Activated T-cell treated with anti-CD3 and anti-CD28 coated beads, Interleukin-2, amount 50 U/mL, for 72 hours (primary cell): ENCODE results near the gene DDIT4. TPM values are rescaled to one million over a fixed set of nuclear protein-coding genes. Genes with fewer than 3 reads are reported as not detected.
A peak's percentile ranks its signal among the peaks of the same experiment; 100 is the strongest.
"Not testable (repeated sequence)": the region's sequence is repeated elsewhere in the genome, so short reads cannot be mapped to it uniquely, and the experiment has no call there.

Source experiments
- ATAC-seq, 2 donors: fragments of 150-1000 bp; cut with Tn5 transposase; replicated peaks in 1 of 2; 2 replicates each; pipeline ENCODE4 v1.10.0; 2021; ENCODE audit warnings: moderate library complexity in 2 of 2, mild to moderate bottlenecking in 1 of 2
- DNase-seq, 2 donors: peaks; one replicate each; pipeline ENCODE4 v3.0.0; 2021 to 2022; ENCODE audit warnings: mixed read lengths in 1 of 2
- H3K27ac Mint-ChIP-seq: one replicate; pipeline ENCODE4 v1.8.0; 2022; ENCODE audit warnings: mild to moderate bottlenecking, moderate library complexity, mixed read lengths
- H3K27me3 Mint-ChIP-seq: one replicate; pipeline ENCODE4 v1.8.0; 2022; ENCODE audit warnings: low read depth, mixed read lengths
- H3K36me3 Mint-ChIP-seq, 2 donors: one replicate each; pipeline ENCODE4 v1.8.0; 2022; ENCODE audit warnings: mixed read lengths in 2 of 2, mild to moderate bottlenecking in 1 of 2; ENCODE audit not compliant: insufficient read depth in 2 of 2
- H3K4me1 Mint-ChIP-seq: one replicate; pipeline ENCODE4 v1.8.0; 2022; ENCODE audit warnings: low read depth, mixed read lengths
- H3K4me3 Mint-ChIP-seq, 2 donors: one replicate each; pipeline ENCODE4 v1.8.0; 2022; ENCODE audit warnings: mild to moderate bottlenecking in 2 of 2, mixed read lengths in 2 of 2, moderate library complexity in 2 of 2
- H3K9me3 Mint-ChIP-seq, 2 donors: one replicate each; pipeline ENCODE4 v1.8.0; 2022; ENCODE audit warnings: mixed read lengths in 2 of 2
- total RNA-seq, 2 donors: library from RNA; stranded (reverse); gene quantifications; one replicate each; pipeline ENCODE4 v1.2.3, GENCODE V29; 2022

DDIT4 gene
- total RNA-seq, 2 donors from 2014 or later, result 1,119 to 1,202 TPM

GRCh38 chr10:72240371-72240770 lies 33.4 kb upstream of the DDIT4 start:
- Mint-ChIP-seq H3K36me3 (peaks cover 2 to 6% of the 10 kb centered on the region in 2 donors), H3K27me3 (no peaks in the 10 kb centered on the region), H3K4me1 (peaks cover 65% of the 10 kb centered on the region), H3K4me3 (no peak overlapping the region), H3K9me3 (no peaks in the 10 kb centered on the region), H3K27ac (no peak overlapping the region)
- no peak for ATAC-seq
- no peak for DNase-seq

- no peak overlapping the region for H3K27ac Mint-ChIP-seq
- ATAC-seq, result no peak
- no peak for DNase-seq
- peaks cover 0 to 2% of the 10 kb centered on the region in 2 donors for H3K36me3 Mint-ChIP-seq
- no peaks in the 10 kb centered on the region for H3K27me3 Mint-ChIP-seq
- H3K4me3 Mint-ChIP-seq, result no peak overlapping the region
- H3K4me1 Mint-ChIP-seq, result peaks cover 77% of the 10 kb centered on the region
- no peaks in the 10 kb centered on the region for H3K9me3 Mint-ChIP-seq
Observed at GRCh38 chr10:72241691-72242252, 32.0 kb upstream of the DDIT4 start.

- Mint-ChIP-seq H3K36me3 (no peaks in the 10 kb centered on the region), H3K4me1 (peaks cover 86% of the 10 kb centered on the region), H3K9me3 (no peaks in the 10 kb centered on the region), H3K27ac (peak overlapping the region; percentile 10), H3K4me3 (peak overlapping the region; percentile 3 to 68), H3K27me3 (no peaks in the 10 kb centered on the region)
- DNase-seq (peak in 1 of 2 donors; percentile 27), ATAC-seq (peak; percentile 43 to 48)
Observed at GRCh38 chr10:72242675-72243074, 31.0 kb upstream of the DDIT4 start.

- Mint-ChIP-seq H3K36me3 (no peaks in the 10 kb centered on the region), H3K27ac (peak overlapping the region; percentile 97), H3K4me1 (peaks cover 88% of the 10 kb centered on the region), H3K9me3 (no peaks in the 10 kb centered on the region), H3K4me3 (peak overlapping the region; percentile 43 to 78), H3K27me3 (no peaks in the 10 kb centered on the region)
- DNase-seq (no peak), ATAC-seq (no peak)
Observed at GRCh38 chr10:72243822-72244437, 29.8 kb upstream of the DDIT4 start.

- DNase-seq (no peak), ATAC-seq (no peak)
- no peaks in the 10 kb centered on the region for H3K9me3 Mint-ChIP-seq
- H3K4me3 Mint-ChIP-seq, result peak overlapping the region; percentile 43 to 78
- peak overlapping the region; percentile 97 for H3K27ac Mint-ChIP-seq
- no peaks in the 10 kb centered on the region for H3K36me3 Mint-ChIP-seq
- H3K27me3 Mint-ChIP-seq, result no peaks in the 10 kb centered on the region
- peaks cover 86% of the 10 kb centered on the region for H3K4me1 Mint-ChIP-seq
Observed at GRCh38 chr10:72244573-72245038, 29.1 kb upstream of the DDIT4 start.

GRCh38 chr10:72245949-72246525 lies 27.7 kb upstream of the DDIT4 start:
- H3K27ac Mint-ChIP-seq, result peak overlapping the region; percentile 97
- H3K4me3 Mint-ChIP-seq, result peak overlapping the region; percentile 43 to 56
- H3K27me3 Mint-ChIP-seq, result no peaks in the 10 kb centered on the region
- H3K36me3 Mint-ChIP-seq, result no peaks in the 10 kb centered on the region
- no peaks in the 10 kb centered on the region for H3K9me3 Mint-ChIP-seq
- DNase-seq (no peak), ATAC-seq (no peak)
- H3K4me1 Mint-ChIP-seq, result peaks cover 93% of the 10 kb centered on the region

- H3K27me3 Mint-ChIP-seq, result no peaks in the 10 kb centered on the region
- H3K27ac Mint-ChIP-seq, result peak overlapping the region; percentile 74
- H3K4me1 Mint-ChIP-seq, result peaks cover 93% of the 10 kb centered on the region
- DNase-seq (peak; percentile 76), ATAC-seq (peak; percentile 92 to 93)
- H3K4me3 Mint-ChIP-seq, result peak overlapping the region; percentile 71 to 96
- no peaks in the 10 kb centered on the region for H3K9me3 Mint-ChIP-seq
- no peaks in the 10 kb centered on the region for H3K36me3 Mint-ChIP-seq
Observed at GRCh38 chr10:72248468-72249151, 25.1 kb upstream of the DDIT4 start.

- not testable (repeated sequence) for H3K27me3 Mint-ChIP-seq, H3K9me3 Mint-ChIP-seq, H3K36me3 Mint-ChIP-seq, DNase-seq, ATAC-seq
- peaks cover 91% of the 10 kb centered on the region for H3K4me1 Mint-ChIP-seq
- H3K4me3 Mint-ChIP-seq, result peak overlapping the region; percentile 71 to 96
- peak overlapping the region; percentile 74 for H3K27ac Mint-ChIP-seq
Observed at GRCh38 chr10:72249176-72249862, 24.4 kb upstream of the DDIT4 start.

GRCh38 chr10:72250666-72251065 lies 23.1 kb upstream of the DDIT4 start:
- peaks cover 91% of the 10 kb centered on the region for H3K4me1 Mint-ChIP-seq
- H3K27me3 Mint-ChIP-seq, result no peaks in the 10 kb centered on the region
- no peaks in the 10 kb centered on the region for H3K36me3 Mint-ChIP-seq
- ATAC-seq (no peak), DNase-seq (no peak)
- no peaks in the 10 kb centered on the region for H3K9me3 Mint-ChIP-seq
- H3K27ac Mint-ChIP-seq, result peak overlapping the region; percentile 49
- H3K4me3 Mint-ChIP-seq, result peak overlapping the region; percentile 53 to 62

- Mint-ChIP-seq H3K27me3 (no peaks in the 10 kb centered on the region), H3K9me3 (no peaks in the 10 kb centered on the region), H3K4me1 (peaks cover 90% of the 10 kb centered on the region), H3K36me3 (no peaks in the 10 kb centered on the region), H3K4me3 (no peak overlapping the region), H3K27ac (no peak overlapping the region)
- DNase-seq, result no peak
- no peak for ATAC-seq
Observed at GRCh38 chr10:72251635-72252034, 22.1 kb upstream of the DDIT4 start.

GRCh38 chr10:72252972-72253371 lies 20.8 kb upstream of the DDIT4 start:
- ATAC-seq, result no peak
- H3K4me3 Mint-ChIP-seq, result peak overlapping the region; percentile 16 to 42

GRCh38 chr10:72253578-72253977 lies 20.1 kb upstream of the DDIT4 start:
- Mint-ChIP-seq H3K9me3 (no peaks in the 10 kb centered on the region), H3K27ac (peak overlapping the region; percentile 39), H3K27me3 (no peaks in the 10 kb centered on the region), H3K4me1 (peaks cover 84% of the 10 kb centered on the region), H3K36me3 (no peaks in the 10 kb centered on the region), H3K4me3 (peak overlapping the region; percentile 16 to 42)
- no peak for DNase-seq
- ATAC-seq, result no peak

More at GRCh38 chr10:72252972-72253371, 20.8 kb upstream of the DDIT4 start:
- DNase-seq, result no peak
- no peaks in the 10 kb centered on the region for H3K9me3 Mint-ChIP-seq
- peak overlapping the region; percentile 39 for H3K27ac Mint-ChIP-seq
- no peaks in the 10 kb centered on the region for H3K36me3 Mint-ChIP-seq
- H3K27me3 Mint-ChIP-seq, result no peaks in the 10 kb centered on the region
- peaks cover 88% of the 10 kb centered on the region for H3K4me1 Mint-ChIP-seq
